AG04449 (cell line): ENCODE data around the gene POTEJ.
"Not testable (repeated sequence)": the region's sequence is repeated elsewhere in the genome, so short reads cannot be mapped to it uniquely, and the experiment has no call there.

ENCODE experiments used
- CTCF ChIA-PET: fragments of 350-600 bp; formaldehyde crosslinking; extraction: SDS; loops from one replicate; lab custom pipeline; 2021; ENCODE audit warnings: antibody characterized with exemption; lab: Yijun Ruan, JAX
- POLR2A ChIA-PET: fragments of 400-600, 350-600 bp; formaldehyde crosslinking; extraction: SDS; loops from one replicate; lab custom pipeline; 2020; ENCODE audit warnings: antibody characterized with exemption, inconsistent platforms; lab: Yijun Ruan, JAX
- DNase-seq: peaks from one replicate; pipeline ENCODE4 v3.0.0-alpha.2; 2010; ENCODE audit warnings: low read depth, low spot score
- H3K4me3 ChIP-seq: 2 replicates; pipeline ENCODE4 v1.5.1; 2011; ENCODE audit warnings: low read depth, mild to moderate bottlenecking, control low read depth, low read length
- TF ChIP-seq, protein P1 (sequence below): IDR thresholded peaks from one replicate; pipeline ENCODE4 v1.5.1; 2011; ENCODE audit warnings: mild to moderate bottlenecking, moderate library complexity, low read length, control low read depth, inconsistent platforms; ENCODE audit not compliant: insufficient read depth; ENCODE audit errors: missing control alignments

Gene POTEJ

GRCh38 chr2:130670026-130670745 lies 58.9 kb downstream of the POTEJ start:
- H3K4me3 ChIP-seq, POLR2A ChIA-PET, DNase-seq, CTCF ChIA-PET: not testable (repeated sequence)

GRCh38 chr2:130692041-130692770 lies 81.0 kb downstream of the POTEJ start:
- POLR2A ChIA-PET, DNase-seq, CTCF ChIA-PET, H3K4me3 ChIP-seq: not testable (repeated sequence)

GRCh38 chr2:130693474-130693873 lies 82.2 kb downstream of the POTEJ start:
- CTCF ChIA-PET, H3K4me3 ChIP-seq, POLR2A ChIA-PET, DNase-seq: not testable (repeated sequence)
- TF ChIP-seq, protein P1, sequence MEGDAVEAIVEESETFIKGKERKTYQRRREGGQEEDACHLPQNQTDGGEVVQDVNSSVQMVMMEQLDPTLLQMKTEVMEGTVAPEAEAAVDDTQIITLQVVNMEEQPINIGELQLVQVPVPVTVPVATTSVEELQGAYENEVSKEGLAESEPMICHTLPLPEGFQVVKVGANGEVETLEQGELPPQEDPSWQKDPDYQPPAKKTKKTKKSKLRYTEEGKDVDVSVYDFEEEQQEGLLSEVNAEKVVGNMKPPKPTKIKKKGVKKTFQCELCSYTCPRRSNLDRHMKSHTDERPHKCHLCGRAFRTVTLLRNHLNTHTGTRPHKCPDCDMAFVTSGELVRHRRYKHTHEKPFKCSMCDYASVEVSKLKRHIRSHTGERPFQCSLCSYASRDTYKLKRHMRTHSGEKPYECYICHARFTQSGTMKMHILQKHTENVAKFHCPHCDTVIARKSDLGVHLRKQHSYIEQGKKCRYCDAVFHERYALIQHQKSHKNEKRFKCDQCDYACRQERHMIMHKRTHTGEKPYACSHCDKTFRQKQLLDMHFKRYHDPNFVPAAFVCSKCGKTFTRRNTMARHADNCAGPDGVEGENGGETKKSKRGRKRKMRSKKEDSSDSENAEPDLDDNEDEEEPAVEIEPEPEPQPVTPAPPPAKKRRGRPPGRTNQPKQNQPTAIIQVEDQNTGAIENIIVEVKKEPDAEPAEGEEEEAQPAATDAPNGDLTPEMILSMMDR = peak; percentile 17

GRCh38 chr2:130703250-130703649 lies 92.0 kb downstream of the POTEJ start:
- POLR2A ChIA-PET, CTCF ChIA-PET, H3K4me3 ChIP-seq, DNase-seq: not testable (repeated sequence)
